Testis (tissue), 2 donors: ENCODE data around the gene NUMB.

ENCODE experiments used
- POLR2A ChIP-seq: fragments of 450-650 bp; IDR thresholded peaks from one replicate; pipeline ENCODE4 v1.6.1; 2017; ENCODE audit warnings: antibody characterized with exemption, mild to moderate bottlenecking, moderate library complexity
- TF ChIP-seq, protein P1 (sequence below), 3 experiments: fragments of 450-650 bp in 2 of 3; fragments of 200-600 bp in 1 of 3; sonication (generic) in 1 of 3; IDR thresholded peaks; one replicate each; pipeline ENCODE4 v1.5.1; 2016 to 2019; ENCODE audit warnings: antibody characterized with exemption in 3 of 3, mild to moderate bottlenecking in 2 of 3, moderate library complexity in 1 of 3

DNA sequence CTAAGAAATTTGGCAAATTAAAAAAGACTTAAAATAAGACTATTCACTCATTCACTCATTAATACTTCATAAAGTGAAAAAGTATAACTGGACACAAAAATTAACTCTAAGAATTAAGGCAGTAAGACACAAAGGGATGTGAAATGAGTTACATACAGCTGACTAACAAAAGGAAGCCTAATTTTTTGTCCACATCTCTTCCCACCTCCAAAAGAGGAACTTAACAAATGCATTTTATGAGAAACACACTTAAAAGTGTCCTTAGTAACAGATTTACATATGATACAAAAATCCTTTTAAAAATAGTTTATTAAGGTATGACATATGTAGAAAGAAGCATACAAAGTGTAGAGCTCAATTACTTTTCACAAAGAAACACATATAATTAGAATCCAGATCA is 88.9 kb downstream of the NUMB start:
- TF ChIP-seq, protein P1, sequence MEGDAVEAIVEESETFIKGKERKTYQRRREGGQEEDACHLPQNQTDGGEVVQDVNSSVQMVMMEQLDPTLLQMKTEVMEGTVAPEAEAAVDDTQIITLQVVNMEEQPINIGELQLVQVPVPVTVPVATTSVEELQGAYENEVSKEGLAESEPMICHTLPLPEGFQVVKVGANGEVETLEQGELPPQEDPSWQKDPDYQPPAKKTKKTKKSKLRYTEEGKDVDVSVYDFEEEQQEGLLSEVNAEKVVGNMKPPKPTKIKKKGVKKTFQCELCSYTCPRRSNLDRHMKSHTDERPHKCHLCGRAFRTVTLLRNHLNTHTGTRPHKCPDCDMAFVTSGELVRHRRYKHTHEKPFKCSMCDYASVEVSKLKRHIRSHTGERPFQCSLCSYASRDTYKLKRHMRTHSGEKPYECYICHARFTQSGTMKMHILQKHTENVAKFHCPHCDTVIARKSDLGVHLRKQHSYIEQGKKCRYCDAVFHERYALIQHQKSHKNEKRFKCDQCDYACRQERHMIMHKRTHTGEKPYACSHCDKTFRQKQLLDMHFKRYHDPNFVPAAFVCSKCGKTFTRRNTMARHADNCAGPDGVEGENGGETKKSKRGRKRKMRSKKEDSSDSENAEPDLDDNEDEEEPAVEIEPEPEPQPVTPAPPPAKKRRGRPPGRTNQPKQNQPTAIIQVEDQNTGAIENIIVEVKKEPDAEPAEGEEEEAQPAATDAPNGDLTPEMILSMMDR (IDR thresholded peaks at IDR 0.05) = no peak
- TF ChIP-seq POLR2A = no peak
